BJ (cell line): ENCODE data around the gene EXTL1. TPM values are rescaled to one million over a fixed set of nuclear protein-coding genes. Genes with fewer than 3 reads are reported as not detected.

ENCODE experiments used
- CTCF ChIA-PET: fragments of 350-600 bp; formaldehyde crosslinking; extraction: SDS; loops from one replicate; lab custom pipeline; 2021; ENCODE audit warnings: antibody characterized with exemption, inconsistent platforms; lab: Yijun Ruan, JAX
- POLR2A ChIA-PET: fragments of 300-600 bp; sonication (Branson Sonifier 250); formaldehyde crosslinking; extraction: SDS; loops from one replicate; lab custom pipeline; 2021; ENCODE audit warnings: antibody characterized with exemption; lab: Charles Lee
- DNase-seq: peaks from one replicate; pipeline ENCODE4 v3.0.0-alpha.2; 2011; ENCODE audit warnings: low read depth
- H3K27me3 ChIP-seq: 2 replicates; pipeline ENCODE4 v1.6.0; 2011; ENCODE audit warnings: low read length; ENCODE audit not compliant: control insufficient read depth, insufficient read depth
- H3K36me3 ChIP-seq: 2 replicates; pipeline ENCODE4 v1.5.1; 2011; ENCODE audit warnings: low read length; ENCODE audit not compliant: control insufficient read depth, insufficient read depth
- H3K4me3 ChIP-seq: 2 replicates; pipeline ENCODE4 v1.5.1; 2011; ENCODE audit warnings: low read depth, mild to moderate bottlenecking, control low read depth, low read length
- polyA plus RNA-seq: library from polyadenylated mRNA; depleted of rRNA; stranded (reverse); fragments of >200 nt; gene quantifications from 2 replicates; pipeline ENCODE4 v1.2.3, GENCODE V29; 2011
- TF ChIP-seq, protein P1 (sequence below): IDR thresholded peaks from 2 replicates; pipeline ENCODE4 v1.5.1; 2011; ENCODE audit warnings: low read depth, mild to moderate bottlenecking, control low read depth, inconsistent platforms, low read length, moderate library complexity; ENCODE audit not compliant: insufficient read depth

EXTL1 gene
- polyA plus RNA-seq, 1 experiment = 5.0 TPM

DNA sequence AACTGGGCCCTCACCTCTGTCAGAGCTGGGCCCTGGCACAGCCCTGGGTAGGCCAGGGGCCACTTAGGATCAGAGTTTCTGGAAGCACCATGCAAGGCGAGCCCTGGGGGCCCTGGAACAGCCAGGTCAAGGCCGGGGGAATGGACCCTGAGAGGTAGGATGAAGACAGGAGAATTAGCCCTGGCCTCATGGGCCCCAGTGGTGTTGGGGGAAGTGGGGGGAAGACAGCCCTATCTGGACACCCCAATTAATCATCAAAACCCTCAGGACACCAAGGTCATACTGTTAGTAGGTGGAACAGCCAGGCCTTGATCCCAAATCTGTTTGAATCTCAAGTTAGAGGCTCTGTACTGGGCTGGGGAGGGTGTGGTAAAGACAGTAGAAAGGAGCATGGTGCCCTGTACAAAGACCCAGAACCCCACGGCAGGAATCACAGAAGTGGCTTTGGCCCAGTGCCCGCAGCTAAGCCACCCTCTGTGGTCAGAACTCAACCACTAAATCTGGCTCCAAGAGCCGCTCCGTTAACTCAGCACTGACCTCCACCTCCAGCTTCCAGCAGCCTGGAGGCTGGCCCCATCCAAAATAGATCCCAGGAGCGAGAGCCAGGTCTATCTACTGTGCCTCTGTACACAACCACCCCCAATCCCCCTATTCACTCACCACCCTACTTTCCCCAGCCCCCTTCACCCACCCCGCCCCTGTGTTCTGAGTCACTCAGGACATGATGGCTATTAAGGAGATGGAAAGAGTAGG is 59.9 kb downstream of the EXTL1 start:
- TF ChIP-seq, protein P1, sequence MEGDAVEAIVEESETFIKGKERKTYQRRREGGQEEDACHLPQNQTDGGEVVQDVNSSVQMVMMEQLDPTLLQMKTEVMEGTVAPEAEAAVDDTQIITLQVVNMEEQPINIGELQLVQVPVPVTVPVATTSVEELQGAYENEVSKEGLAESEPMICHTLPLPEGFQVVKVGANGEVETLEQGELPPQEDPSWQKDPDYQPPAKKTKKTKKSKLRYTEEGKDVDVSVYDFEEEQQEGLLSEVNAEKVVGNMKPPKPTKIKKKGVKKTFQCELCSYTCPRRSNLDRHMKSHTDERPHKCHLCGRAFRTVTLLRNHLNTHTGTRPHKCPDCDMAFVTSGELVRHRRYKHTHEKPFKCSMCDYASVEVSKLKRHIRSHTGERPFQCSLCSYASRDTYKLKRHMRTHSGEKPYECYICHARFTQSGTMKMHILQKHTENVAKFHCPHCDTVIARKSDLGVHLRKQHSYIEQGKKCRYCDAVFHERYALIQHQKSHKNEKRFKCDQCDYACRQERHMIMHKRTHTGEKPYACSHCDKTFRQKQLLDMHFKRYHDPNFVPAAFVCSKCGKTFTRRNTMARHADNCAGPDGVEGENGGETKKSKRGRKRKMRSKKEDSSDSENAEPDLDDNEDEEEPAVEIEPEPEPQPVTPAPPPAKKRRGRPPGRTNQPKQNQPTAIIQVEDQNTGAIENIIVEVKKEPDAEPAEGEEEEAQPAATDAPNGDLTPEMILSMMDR = no peak
- DNase-seq = no peak
- ChIA-PET CTCF (interaction anchor here (1.8 to 2.0 kb wide), 2 partner anchors 45 to 64 kb away, joined by 4 to 7 read pairs; no protein-coding TSS in a partner anchor), POLR2A (interaction anchor here (0.8 kb wide), 1 partner anchor 49 kb away, joined by 3 read pairs; no protein-coding TSS in a partner anchor)
- Histone ChIP-seq H3K27me3 (peaks cover 11% of the 10 kb centered on the region), H3K36me3 (no peaks in the 10 kb centered on the region), H3K4me3 (no peak overlapping the region)

DNA sequence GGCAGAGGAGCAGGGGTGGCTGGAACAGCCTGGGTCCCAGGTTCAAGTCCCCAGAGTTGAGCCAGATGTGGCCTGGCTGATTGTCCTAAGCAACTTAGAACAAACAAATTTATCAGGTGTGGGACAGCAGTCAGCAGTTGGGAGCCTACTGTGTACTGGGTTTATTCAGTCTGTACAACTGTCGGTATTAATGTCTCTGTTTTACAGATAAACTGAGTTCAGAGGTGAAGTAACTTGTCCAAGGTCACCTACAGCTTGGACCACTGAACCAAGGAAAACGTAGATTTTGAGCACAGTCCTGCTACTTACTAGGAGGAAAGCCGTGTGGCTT is 60.4 kb downstream of the EXTL1 start:
- H3K36me3 ChIP-seq = no peaks in the 10 kb centered on the region
- no peak for DNase-seq
- ChIA-PET POLR2A (no interaction called here), CTCF (no interaction called here)
- peaks cover 11% of the 10 kb centered on the region for H3K27me3 ChIP-seq
- H3K4me3 ChIP-seq = no peak overlapping the region
- TF ChIP-seq, protein P1 = no peak

DNA sequence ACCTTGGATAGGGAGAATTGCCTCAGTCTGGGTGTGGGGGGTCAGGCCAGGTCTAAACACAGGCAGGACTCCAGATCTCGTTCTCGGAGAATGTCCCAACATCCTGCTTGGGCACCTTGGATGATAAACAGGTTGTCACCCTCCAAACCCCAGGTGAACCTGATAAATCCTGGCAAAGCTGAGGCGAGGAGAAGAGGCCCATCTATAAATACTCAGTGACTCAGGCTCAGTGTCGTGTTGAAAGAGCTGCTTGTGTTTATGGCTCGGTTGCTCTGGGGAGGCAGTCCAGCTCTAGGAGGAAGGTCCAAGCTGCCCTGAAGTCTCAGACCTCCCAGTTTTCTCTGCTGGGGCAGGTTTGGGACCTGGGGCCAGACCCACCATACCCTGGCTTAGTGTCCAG is 61.6 kb downstream of the EXTL1 start:
- ChIA-PET POLR2A (no interaction called here), CTCF (interaction anchor here (1.4 kb wide), 1 partner anchor 47 kb away, joined by 4 read pairs; no protein-coding TSS in a partner anchor)
- TF ChIP-seq, protein P1 = no peak
- no peak for DNase-seq
- Histone ChIP-seq H3K27me3 (peaks cover 11% of the 10 kb centered on the region), H3K4me3 (no peak overlapping the region), H3K36me3 (no peaks in the 10 kb centered on the region)

DNA sequence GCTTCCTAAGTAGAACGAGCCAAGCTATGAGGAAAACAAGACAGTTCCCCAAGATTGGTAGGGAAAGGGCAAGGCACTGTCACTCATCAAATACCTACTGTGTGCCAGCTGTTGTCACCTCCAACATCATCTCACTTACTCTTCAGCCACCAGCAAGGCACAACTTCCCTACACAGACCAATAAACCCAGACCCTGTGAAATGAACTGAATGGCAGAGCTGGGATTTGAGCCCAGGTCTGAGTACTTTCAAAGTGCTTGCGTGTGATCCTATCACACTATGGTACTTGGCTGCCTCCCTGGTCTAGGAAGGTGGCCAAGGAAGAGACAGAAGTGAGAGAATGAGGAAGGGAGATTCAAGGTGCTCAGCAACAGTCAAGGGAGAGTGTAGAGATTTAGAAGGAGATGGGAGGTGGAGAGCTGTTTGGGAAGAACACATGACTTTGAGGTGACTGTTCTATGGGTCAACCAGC is 62.6 kb downstream of the EXTL1 start:
- TF ChIP-seq, protein P1 = no peak
- CTCF ChIA-PET = interaction anchor here (1.2 to 2.3 kb wide), 5 partner anchors 18 to 48 kb away, joined by 4 to 13 read pairs (median 4); no protein-coding TSS in a partner anchor
- POLR2A ChIA-PET = no interaction called here
- Histone ChIP-seq H3K36me3 (no peaks in the 10 kb centered on the region), H3K4me3 (no peak overlapping the region), H3K27me3 (peaks cover 11% of the 10 kb centered on the region)
- no peak for DNase-seq

DNA sequence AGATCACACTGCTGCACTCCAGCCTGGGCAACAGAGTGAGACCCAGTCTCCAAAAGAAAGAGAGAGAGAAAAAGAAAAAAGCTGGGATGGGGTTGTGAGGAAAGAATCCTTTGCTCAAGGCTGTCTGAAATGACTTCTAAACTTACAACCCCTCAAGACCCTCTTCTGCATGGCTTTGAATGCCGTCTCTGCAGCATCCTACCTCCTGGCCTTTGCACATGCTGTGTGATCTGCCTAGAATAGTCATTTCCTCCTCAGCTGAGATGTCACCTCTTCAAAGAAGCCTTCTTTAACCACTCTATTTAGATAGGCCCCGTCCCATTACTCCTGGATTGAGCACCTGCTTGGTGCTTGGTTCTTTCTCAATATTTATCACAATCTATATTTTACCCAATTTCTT is 63.3 kb downstream of the EXTL1 start:
- DNase-seq = no peak
- no peaks in the 10 kb centered on the region for H3K36me3 ChIP-seq
- TF ChIP-seq, protein P1 = no peak
- H3K4me3 ChIP-seq = no peak overlapping the region
- CTCF ChIA-PET = interaction anchor here (1.1 to 2.3 kb wide), 5 partner anchors 18 to 49 kb away, joined by 3 to 13 read pairs (median 4); no protein-coding TSS in a partner anchor
- POLR2A ChIA-PET = no interaction called here
- H3K27me3 ChIP-seq = peaks cover 11% of the 10 kb centered on the region
